HepG2 (cell line): ENCODE results near the gene TEX19. TPM values are rescaled to one million over a fixed set of nuclear protein-coding genes. Genes with fewer than 3 reads are reported as not detected.

Experiments used
- ATF7-NPFF ChIP-seq: sonication (generic); formaldehyde crosslinking; IDR thresholded peaks from 2 replicates; pipeline ENCODE4 v1.8.1; 2023; ENCODE audit warnings: mild to moderate bottlenecking, low read depth, missing genetic modification reagents, moderate library complexity
- CBFB ChIP-seq: sonication (generic); formaldehyde crosslinking; IDR thresholded peaks from 2 replicates; pipeline ENCODE4 v1.4.0; 2020; ENCODE audit warnings: missing genetic modification reagents
- DR1 ChIP-seq: sonication (generic); formaldehyde crosslinking; IDR thresholded peaks from 2 replicates; pipeline ENCODE4 v1.8.0; 2021; ENCODE audit warnings: mild to moderate bottlenecking, missing genetic modification reagents, inconsistent platforms
- ESRRA ChIP-seq: sonication (generic); formaldehyde crosslinking; IDR thresholded peaks from 2 replicates; pipeline ENCODE4 v1.5.1; 2020; ENCODE audit warnings: mild to moderate bottlenecking, low read depth, missing genetic modification reagents
- ETV6 ChIP-seq: sonication (generic); formaldehyde crosslinking; conservative IDR thresholded peaks from 2 replicates; pipeline ENCODE4 v1.4.0; 2020; ENCODE audit warnings: missing genetic modification reagents
- FOSL1 ChIP-seq: sonication (generic); formaldehyde crosslinking; IDR thresholded peaks from 2 replicates; pipeline ENCODE4 v1.9.0; 2021; ENCODE audit warnings: missing genetic modification reagents, borderline replicate concordance
- GFI1 ChIP-seq: sonication (generic); formaldehyde crosslinking; IDR thresholded peaks from 2 replicates; pipeline ENCODE4 v1.5.0; 2020; ENCODE audit warnings: missing genetic modification reagents, mild to moderate bottlenecking, borderline replicate concordance
- MEIS2 ChIP-seq: sonication (generic); formaldehyde crosslinking; IDR thresholded peaks from 2 replicates; pipeline ENCODE4 v1.9.0; 2021; ENCODE audit warnings: mild to moderate bottlenecking, missing genetic modification reagents
- MIER2 ChIP-seq: IDR thresholded peaks from 2 replicates; pipeline ENCODE4 v1.6.1; 2016; ENCODE audit warnings: missing biosample characterization, missing genetic modification reagents
- SAFB2 ChIP-seq: sonication (generic); formaldehyde crosslinking; IDR thresholded peaks from 2 replicates; pipeline ENCODE4 v1.5.1; 2020; ENCODE audit warnings: missing genetic modification reagents, low read depth, mild to moderate bottlenecking, borderline replicate concordance
- SNAPC2 ChIP-seq: sonication (generic); formaldehyde crosslinking; IDR thresholded peaks from 2 replicates; pipeline ENCODE4 v1.8.1; 2022; ENCODE audit warnings: mild to moderate bottlenecking, missing genetic modification reagents
- SP1 ChIP-seq, 2 experiments: fragments of 450-650 bp in 1 of 2; sonication (generic) in 1 of 2; formaldehyde crosslinking in 1 of 2; IDR thresholded peaks; 2 replicates each; pipeline versions ENCODE4 v1.4.0 to v1.6.1; 2016 to 2020; ENCODE audit warnings: missing genetic modification reagents in 1 of 2
- YEATS4 ChIP-seq: sonication (generic); formaldehyde crosslinking; IDR thresholded peaks from 2 replicates; pipeline ENCODE4 v1.4.0; 2020; ENCODE audit warnings: missing genetic modification reagents, borderline replicate concordance
- ZBTB1 ChIP-seq: sonication (generic); formaldehyde crosslinking; IDR thresholded peaks from 2 replicates; pipeline ENCODE4 v1.4.0; 2020; ENCODE audit warnings: missing genetic modification reagents, borderline replicate concordance
- ZBTB3 ChIP-seq: sonication (generic); formaldehyde crosslinking; IDR thresholded peaks from 2 replicates; pipeline ENCODE4 v1.4.0; 2020; ENCODE audit warnings: low read depth, mild to moderate bottlenecking, moderate library complexity, missing genetic modification reagents, borderline replicate concordance
- ZFP36 ChIP-seq: fragments of 150-350 bp; IDR thresholded peaks from 2 replicates; pipeline ENCODE4 v1.6.1; 2018; ENCODE audit warnings: borderline replicate concordance, low read length, low read depth; ENCODE audit not compliant: partially characterized antibody
- ZNF10 ChIP-seq: sonication (generic); formaldehyde crosslinking; IDR thresholded peaks from 2 replicates; pipeline ENCODE4 v1.4.0; 2020; ENCODE audit warnings: mild to moderate bottlenecking, low read depth, missing genetic modification reagents, borderline replicate concordance
- ZNF317 ChIP-seq: sonication (generic); formaldehyde crosslinking; IDR thresholded peaks from 2 replicates; pipeline ENCODE4 v1.5.0; 2020; ENCODE audit warnings: mild to moderate bottlenecking, missing genetic modification reagents
- ZNF484 ChIP-seq: sonication (generic); formaldehyde crosslinking; IDR thresholded peaks from 2 replicates; pipeline ENCODE4 v1.5.1; 2020; ENCODE audit warnings: mild to moderate bottlenecking, low read depth, missing genetic modification reagents, borderline replicate concordance
- ZNF556 ChIP-seq: sonication (generic); formaldehyde crosslinking; IDR thresholded peaks from 2 replicates; pipeline ENCODE4 v1.4.0; 2020; ENCODE audit warnings: mild to moderate bottlenecking, missing genetic modification reagents, borderline replicate concordance
- ZNF572 ChIP-seq: sonication (generic); formaldehyde crosslinking; IDR thresholded peaks from 2 replicates; pipeline ENCODE4 v1.5.1; 2020; ENCODE audit warnings: mild to moderate bottlenecking, missing genetic modification reagents
- ZNF780A ChIP-seq: sonication (generic); formaldehyde crosslinking; IDR thresholded peaks from 2 replicates; pipeline ENCODE4 v1.8.0; 2022; ENCODE audit warnings: mild to moderate bottlenecking, missing genetic modification reagents, moderate library complexity
- polyA plus RNA-seq, 8 experiments: library from polyadenylated mRNA; depleted of rRNA in 3 of 8; stranded (reverse) in 7 of 8; unstranded in 1 of 8; fragments of >200 nt; fragmentation: Illumina TruSeq in 4 of 8; extraction: Trizol in 4 of 8; gene quantifications; 2 replicates each; pipeline versions ENCODE4 v1.2.1 to v1.2.3, GENCODE V29; 2011 to 2016; ENCODE audit warnings: low read depth in 4 of 8, missing spikeins in 1 of 8, mixed read lengths in 1 of 8; ENCODE audit not compliant: insufficient read depth in 1 of 8
- total RNA-seq, 5 experiments: library from RNA; depleted of rRNA; stranded (reverse); fragments of >200 nt; fragmentation: Illumina TruSeq; extraction: Trizol; gene quantifications; 2 replicates each; pipeline ENCODE4 v1.2.3, GENCODE V29; 2016; ENCODE audit warnings: low read depth in 1 of 5
- TF ChIP-seq, protein P1 (sequence below): sonication (generic); formaldehyde crosslinking; IDR thresholded peaks from 2 replicates; pipeline ENCODE4 v1.8.0; 2022; ENCODE audit warnings: mild to moderate bottlenecking, missing genetic modification reagents
- TF ChIP-seq, protein P2 (sequence below): sonication (generic); formaldehyde crosslinking; IDR thresholded peaks from 2 replicates; pipeline ENCODE4 v1.5.0; 2020; ENCODE audit warnings: missing genetic modification reagents
- TF ChIP-seq, protein P3 (sequence below): sonication (generic); formaldehyde crosslinking; IDR thresholded peaks from 2 replicates; pipeline ENCODE4 v1.4.0; 2020; ENCODE audit warnings: mild to moderate bottlenecking, missing genetic modification reagents
- TF ChIP-seq, protein P4 (sequence below): sonication (generic); formaldehyde crosslinking; conservative IDR thresholded peaks from 2 replicates; pipeline ENCODE4 v1.8.1; 2023; ENCODE audit warnings: missing genetic modification reagents

The TEX19 gene
- total and polyA plus RNA-seq, 2 of the 13 experiments (the other 11 are each of a cell fraction or from before 2014, with no cell fraction given), result 1.3 to 6.0 TPM

DNA sequence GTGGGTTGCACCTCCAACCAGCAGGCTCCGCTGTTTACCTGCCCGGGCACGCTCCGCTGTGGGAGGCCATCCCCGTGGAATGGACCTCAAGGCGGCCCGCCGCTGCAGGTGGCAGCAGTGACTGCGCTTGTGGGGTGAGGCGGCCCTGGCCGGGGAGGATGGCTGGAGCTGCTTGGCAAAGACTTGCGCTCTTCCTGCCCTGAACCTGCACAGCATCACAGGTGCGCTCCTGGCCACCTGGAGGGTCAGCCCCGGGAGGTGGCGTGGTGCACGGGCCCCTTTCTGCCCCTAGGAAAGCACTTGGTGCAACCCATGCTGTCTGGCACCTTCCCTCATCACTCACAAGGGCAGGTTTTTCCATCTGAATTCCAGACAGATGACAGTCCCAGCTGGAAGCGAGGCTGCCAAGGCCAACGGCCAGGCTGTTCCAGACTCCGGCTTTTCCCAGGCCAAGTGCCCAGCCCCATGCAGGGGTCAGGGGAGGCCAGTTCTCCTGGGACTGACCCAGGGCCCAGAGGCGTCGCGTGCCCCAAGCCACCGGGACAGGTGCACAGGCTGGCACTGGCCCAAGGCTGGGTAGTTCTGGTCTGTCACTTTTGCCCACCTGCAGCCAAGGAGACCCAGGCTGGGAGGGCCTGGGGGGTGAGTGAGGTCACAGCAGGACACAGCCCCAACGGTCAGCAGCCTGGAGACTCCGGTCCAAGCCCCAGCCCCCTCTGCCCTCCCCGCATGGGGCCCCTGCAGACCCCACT is 25.9 kb downstream of the TEX19 start (continued):
- TF ChIP-seq SNAPC2 (CRISPR knock-in tag) (no peak), ZFP36 (no peak), ATF7-NPFF (peak; percentile 82), DR1 (no peak), ZNF484 (CRISPR knock-in tag) (no peak), SP1 (IDR thresholded peaks at IDR 0.05) (no peak), SP1 (CRISPR knock-in tag; IDR thresholded peaks at IDR 0.05) (no peak), ZNF572 (CRISPR knock-in tag) (peak; percentile 66; the same call in 1 of the 2 replicates), ZBTB3 (CRISPR knock-in tag) (0 out of 2 replicates have a peak, but pooled peaks have one; percentile 56), ZNF556 (CRISPR knock-in tag) (peak; percentile 53; the same call in 1 of the 2 replicates), FOSL1 (CRISPR knock-in tag) (peak; percentile 62; the same call in 1 of the 2 replicates), SAFB2 (CRISPR knock-in tag) (no peak), ZNF10 (no peak), GFI1 (CRISPR knock-in tag) (no peak), YEATS4 (CRISPR knock-in tag) (peak; percentile 51), ZBTB1 (CRISPR knock-in tag) (no peak), MIER2 (CRISPR knock-in tag) (peak; percentile 50; the same call in 1 of the 2 replicates), MEIS2 (peak; percentile 66; the same call in 1 of the 2 replicates), ZNF317 (CRISPR knock-in tag) (0 out of 2 replicates have a peak, but pooled peaks have one; percentile 30), ETV6 (CRISPR knock-in tag) (no peak), CBFB (CRISPR knock-in tag) (0 out of 2 replicates have a peak, but pooled peaks have one; percentile 13), ZNF780A (CRISPR knock-in tag) (no peak), ESRRA (CRISPR knock-in tag) (peak; percentile 79; the same call in 1 of the 2 replicates)
- TF ChIP-seq, protein P1, sequence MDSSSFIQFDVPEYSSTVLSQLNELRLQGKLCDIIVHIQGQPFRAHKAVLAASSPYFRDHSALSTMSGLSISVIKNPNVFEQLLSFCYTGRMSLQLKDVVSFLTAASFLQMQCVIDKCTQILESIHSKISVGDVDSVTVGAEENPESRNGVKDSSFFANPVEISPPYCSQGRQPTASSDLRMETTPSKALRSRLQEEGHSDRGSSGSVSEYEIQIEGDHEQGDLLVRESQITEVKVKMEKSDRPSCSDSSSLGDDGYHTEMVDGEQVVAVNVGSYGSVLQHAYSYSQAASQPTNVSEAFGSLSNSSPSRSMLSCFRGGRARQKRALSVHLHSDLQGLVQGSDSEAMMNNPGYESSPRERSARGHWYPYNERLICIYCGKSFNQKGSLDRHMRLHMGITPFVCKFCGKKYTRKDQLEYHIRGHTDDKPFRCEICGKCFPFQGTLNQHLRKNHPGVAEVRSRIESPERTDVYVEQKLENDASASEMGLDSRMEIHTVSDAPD (CRISPR knock-in tag), result no peak
- TF ChIP-seq, protein P2, sequence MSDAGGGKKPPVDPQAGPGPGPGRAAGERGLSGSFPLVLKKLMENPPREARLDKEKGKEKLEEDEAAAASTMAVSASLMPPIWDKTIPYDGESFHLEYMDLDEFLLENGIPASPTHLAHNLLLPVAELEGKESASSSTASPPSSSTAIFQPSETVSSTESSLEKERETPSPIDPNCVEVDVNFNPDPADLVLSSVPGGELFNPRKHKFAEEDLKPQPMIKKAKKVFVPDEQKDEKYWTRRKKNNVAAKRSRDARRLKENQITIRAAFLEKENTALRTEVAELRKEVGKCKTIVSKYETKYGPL, result no peak
- TF ChIP-seq, protein P3, sequence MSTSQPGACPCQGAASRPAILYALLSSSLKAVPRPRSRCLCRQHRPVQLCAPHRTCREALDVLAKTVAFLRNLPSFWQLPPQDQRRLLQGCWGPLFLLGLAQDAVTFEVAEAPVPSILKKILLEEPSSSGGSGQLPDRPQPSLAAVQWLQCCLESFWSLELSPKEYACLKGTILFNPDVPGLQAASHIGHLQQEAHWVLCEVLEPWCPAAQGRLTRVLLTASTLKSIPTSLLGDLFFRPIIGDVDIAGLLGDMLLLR (CRISPR knock-in tag), result peak; percentile 68
- TF ChIP-seq, protein P4, sequence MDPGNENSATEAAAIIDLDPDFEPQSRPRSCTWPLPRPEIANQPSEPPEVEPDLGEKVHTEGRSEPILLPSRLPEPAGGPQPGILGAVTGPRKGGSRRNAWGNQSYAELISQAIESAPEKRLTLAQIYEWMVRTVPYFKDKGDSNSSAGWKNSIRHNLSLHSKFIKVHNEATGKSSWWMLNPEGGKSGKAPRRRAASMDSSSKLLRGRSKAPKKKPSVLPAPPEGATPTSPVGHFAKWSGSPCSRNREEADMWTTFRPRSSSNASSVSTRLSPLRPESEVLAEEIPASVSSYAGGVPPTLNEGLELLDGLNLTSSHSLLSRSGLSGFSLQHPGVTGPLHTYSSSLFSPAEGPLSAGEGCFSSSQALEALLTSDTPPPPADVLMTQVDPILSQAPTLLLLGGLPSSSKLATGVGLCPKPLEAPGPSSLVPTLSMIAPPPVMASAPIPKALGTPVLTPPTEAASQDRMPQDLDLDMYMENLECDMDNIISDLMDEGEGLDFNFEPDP, result no peak
